T follicular helper cell (primary cell): ENCODE measurements around the gene MTHFD2.
"Not testable (repeated sequence)": the region's sequence is repeated elsewhere in the genome, so short reads cannot be mapped to it uniquely, and the experiment has no call there.

Source experiments
- DNase-seq: peaks from one replicate; pipeline ENCODE4 v3.0.0-alpha.2; 2020; ENCODE audit warnings: low read depth

MTHFD2 gene

DNA sequence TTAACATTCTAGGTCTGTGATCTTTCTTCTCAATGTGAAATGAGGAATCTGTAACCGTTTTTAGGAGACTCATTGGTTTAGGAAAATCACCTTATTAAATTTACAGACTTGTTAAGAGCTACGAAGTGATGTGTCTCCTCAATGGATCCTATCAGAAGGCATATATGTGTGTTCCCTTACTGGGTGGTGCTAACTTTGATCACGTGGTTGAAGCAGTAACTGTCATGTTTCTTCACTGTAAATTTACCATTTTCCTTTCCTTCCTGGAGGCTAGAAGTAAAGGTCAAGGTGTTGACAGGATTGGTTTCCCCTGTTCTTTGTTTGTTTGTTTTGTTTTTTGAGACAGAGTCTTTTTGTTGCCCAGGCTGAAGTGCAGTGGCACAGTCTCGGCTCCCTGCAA lies 1.4 kb upstream of the MTHFD2 start:
- DNase-seq = no peak

DNA sequence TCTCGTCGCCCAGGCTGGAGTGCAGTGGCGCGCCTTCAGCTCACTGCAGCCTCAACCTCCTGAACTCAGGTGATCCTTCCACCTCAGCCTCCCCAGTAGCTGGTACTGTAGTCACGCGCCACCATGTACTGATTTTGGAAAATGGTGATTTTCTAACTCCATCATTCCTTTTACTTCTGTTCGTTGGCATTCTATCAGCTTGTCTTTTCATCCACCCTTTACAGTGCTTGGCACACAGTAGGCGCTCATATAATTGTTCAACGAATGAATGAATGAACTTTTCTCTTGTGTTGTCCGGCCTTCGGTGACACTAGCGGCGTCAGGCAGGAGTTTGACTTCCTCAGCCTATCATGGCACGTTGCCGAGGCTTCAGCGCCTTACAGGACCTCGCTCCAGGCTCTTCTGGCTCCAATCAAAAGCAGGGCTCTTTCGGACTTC lies 373 bp upstream of the MTHFD2 start:
- no peak for DNase-seq

DNA sequence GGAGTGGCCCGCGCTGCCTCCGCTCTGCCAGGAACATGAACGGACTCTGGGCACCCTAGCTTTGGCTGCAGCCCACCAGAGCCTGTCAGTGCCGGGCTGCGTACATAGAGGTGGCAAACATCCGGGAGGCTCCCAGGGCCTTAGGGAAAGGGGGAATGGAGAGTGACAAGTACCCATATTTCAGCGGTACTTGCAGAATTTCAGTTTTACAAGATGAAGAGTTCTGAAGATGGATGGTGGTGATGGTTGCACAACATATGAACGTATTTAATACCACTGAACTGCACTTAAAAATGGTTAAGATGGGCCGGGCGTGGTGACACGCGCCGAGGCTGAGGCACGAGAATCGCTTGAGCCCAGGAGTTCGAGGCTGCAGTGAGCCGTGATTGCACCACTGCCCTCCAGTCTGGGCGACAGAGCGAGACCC lies 873 bp downstream of the MTHFD2 start:
- no peak for DNase-seq

DNA sequence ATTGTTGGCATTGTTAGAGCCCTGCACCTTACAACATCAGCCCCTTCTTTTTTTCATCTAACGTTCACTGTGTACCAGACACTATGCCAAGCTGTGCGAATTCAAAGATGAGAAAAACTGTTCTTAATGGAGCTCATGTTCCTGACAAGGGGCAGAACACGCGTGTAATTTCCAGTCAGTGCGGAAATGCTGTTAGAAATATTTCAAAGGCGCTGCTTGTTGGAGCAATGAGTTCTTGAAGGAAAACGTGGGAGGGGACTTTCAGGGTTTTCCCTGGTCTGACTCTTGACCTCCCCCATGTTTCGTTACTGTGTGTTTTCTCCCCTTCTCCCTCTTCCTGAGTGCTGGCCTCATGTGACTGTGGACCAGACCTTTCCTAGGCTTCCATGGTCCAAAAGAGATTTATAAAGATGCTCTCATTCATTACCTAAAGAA lies 1.5 kb downstream of the MTHFD2 start:
- no peak for DNase-seq

DNA sequence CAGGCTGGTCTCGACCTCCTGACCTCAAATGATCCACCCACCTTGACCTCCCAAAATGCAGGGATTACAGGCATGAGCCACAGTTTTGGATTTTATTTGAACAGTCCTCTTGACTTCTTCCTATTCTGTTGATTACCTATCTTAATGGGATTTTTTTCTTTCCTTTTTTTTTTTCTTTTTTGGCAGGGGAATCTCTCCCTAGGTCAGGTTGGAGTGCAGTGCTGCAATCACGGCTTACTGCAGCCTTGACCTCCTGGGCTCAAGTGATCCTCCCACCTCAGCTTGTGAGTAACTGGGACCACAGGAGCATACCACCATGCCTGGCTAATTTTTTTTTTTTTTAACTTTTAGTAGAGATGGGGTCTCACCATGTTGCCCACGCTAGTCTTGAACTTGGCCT lies 2.8 kb downstream of the MTHFD2 start:
- DNase-seq = no peak

DNA sequence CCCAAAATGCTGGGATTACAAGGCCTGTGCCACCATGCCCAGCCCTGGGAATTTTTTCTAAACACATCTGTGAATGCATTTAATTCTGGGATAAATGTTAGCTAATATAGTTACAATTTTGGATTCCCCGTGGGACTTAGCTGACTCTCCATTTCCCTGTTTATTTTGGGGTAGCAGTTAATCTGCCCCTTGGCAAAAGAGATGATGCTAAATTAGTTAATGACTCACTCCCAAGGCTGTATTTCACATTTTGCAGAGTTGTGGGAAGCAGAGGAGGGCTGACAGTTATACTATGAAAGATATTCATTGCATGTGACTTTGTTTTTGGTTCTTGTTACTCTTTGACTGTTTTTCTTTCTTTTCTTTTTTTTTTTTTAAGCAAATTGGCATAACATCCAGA lies 3.2 kb downstream of the MTHFD2 start:
- no peak for DNase-seq

DNA sequence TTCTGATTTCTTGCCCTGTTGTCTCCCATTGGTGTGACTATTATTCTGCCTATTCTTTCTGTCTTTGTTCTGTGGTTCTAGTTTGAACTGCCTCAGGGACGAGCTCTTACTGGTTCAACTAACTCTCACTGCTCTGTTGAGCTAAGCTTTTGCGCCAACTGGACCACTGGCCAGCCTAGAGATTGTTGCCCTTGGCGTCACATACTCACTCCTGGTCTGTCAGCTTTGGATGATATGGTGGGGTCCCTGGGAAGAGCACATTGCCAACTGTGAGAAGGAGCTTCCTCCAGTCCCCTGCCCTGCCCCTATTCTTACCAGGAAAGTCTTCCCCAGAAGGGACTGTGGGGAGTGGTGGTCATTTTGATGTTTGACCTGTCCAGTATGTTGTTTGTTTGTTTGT lies 6.0 kb downstream of the MTHFD2 start:
- DNase-seq = no peak

DNA sequence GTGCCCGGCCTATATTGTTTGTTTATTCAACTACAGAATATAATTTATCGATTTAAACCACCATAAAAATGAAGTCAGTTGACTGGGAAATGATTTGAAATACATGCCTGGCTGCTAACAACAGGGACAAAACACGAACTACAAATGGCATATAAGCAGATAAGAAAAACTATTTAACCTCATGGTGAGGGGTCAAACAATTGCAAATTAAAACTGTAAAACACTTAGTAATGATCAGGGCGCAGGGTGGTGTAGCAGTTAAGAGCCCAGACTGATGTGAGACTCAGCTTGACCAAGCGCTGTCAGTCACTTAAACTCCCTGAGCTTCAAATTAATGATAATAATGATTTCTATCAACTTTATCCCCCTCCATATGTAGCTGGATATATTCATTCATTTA lies 6.7 kb downstream of the MTHFD2 start:
- no peak for DNase-seq

DNA sequence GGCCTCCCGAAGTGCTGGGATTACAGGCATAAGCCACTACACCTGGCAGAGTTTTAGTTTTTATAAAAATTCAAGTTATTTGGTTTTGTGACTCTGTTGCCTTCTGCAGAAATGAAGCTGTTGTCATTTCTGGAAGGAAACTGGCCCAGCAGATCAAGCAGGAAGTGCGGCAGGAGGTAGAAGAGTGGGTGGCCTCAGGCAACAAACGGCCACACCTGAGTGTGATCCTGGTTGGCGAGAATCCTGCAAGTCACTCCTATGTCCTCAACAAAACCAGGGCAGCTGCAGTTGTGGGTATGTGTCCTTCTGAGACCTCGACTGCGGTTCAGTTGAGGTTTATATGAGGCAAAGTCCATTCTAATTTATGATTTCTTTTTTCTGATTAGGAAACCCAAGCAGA lies 7.2 kb downstream of the MTHFD2 start:
- no peak for DNase-seq

DNA sequence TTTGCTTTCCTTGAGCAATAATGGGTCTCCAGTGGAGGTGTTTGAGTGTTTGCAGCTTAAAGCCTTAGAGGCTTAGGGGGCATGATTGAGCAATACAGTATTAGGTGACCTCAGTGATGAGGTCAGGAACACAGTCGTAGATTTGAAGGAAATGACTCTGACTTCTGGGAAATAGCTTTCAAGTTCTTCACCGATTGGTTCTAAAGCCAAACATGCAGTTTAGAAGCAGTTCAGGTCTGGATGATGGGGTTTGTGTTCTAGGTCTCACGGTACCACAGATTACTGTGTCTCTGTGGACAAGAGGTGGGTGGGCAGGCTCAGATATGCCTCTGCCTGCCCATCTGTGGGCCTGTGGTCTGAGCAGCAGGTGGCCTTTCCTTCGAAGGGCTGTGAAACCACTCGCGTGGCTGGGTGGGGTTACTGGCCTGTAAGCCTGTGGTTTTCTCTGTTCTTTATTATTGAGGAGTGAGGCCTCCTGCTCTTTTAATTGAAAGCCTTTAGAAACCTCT lies 7.8 kb downstream of the MTHFD2 start:
- no peak for DNase-seq

DNA sequence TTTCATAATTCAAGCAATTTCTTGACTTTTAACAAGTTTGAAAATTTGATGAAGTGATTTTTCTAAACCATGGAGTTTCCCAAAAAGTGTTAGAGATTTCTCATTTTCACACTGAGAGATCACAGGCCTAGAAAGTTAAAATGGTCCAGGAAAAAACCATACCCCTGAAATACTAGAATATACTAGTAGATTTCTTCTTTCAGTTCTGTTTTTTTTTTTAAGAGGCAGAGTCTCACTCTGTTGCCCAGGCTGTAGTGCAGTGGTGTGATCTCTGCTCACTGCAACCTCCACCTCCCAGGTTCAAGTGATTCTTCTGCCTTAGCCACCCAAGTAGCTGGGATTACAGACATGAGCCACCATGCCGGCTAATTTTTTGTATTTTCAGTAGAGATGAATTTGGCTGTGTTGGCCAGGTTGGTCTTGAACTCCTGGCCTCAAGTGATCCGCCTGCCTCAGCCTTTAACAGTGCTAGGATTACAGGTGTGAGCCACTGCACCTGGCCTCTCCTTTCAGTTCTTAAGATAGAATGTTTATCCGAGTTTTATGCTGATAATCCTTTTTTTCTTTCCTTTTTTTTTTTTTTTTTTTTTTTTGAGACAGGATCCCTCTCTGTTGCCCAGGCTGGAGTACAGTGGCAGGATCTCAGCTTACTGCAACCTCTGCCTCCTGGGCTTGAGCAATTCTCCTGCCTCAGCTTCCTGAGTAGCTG lies 14.4 kb downstream of the MTHFD2 start:
- DNase-seq = no peak

DNA sequence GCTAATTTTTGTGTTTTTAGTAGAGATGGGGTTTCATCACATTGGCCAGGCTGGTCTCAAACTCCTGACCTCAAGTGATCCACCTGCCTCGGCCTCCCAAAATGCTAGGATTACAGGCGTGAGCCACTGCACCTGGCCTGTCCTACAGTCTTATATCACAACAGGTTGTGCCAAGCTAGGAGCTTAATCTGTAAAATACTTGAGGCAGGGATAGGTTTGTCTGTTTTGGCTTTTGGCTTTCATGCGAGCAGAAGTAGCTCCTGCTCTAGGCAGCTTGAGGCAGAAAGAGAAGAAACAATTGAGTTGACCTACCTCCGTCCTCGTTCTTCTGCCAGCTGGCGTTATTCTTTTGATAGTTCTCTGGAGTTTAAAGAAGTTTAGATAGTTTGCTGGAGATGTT lies 17.4 kb downstream of the MTHFD2 start:
- DNase-seq = not testable (repeated sequence)

DNA sequence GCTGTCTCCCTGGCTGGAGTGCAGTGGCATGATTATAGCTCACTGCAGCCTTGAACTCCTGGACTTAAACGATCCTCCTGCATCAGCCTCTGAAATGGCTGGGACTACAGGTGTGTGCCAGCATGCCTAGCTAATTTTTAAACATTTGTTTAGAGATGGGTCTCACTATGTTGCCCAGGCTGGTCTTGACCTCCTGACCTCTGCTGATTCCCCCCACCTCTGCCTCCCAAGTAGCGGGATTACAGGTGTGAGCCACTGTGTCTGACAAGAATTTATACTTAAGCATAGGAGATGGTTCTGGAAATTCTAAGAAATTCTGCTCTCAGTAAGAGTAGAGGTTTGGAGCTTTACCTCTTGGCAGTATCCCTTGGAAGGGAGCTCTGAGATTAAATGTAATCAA lies 18.2 kb downstream of the MTHFD2 start:
- no peak for DNase-seq

DNA sequence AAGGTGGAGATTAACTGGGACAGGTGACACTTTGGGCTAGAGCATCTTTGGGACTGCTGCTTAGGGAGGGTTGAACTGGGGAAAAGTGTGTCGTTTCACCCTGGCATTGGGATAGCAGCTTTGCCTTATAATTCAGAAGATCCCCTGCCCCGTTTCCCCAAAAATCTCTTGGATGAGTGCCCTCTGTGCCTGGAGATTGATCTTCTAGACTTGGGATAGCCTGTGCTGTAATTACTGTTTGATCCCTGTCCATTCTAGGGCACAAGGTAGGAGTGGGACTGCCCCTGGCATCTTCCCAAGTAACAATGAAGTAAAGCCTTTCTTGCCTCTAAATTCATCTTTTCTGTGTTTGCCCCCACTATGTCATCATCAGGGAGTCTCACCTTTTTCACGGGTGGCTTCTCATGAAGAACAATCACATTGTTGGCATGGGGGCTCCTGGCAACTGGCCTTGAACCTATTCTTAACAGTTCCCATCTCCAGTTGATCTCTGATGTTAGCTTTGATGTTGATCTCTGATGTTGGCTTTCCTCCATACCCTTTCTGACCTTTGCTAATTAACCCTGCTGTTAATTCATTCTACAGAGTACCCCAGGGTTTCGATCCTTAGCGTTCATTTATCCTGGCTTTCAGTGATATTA lies 21.6 kb downstream of the MTHFD2 start:
- DNase-seq = no peak

DNA sequence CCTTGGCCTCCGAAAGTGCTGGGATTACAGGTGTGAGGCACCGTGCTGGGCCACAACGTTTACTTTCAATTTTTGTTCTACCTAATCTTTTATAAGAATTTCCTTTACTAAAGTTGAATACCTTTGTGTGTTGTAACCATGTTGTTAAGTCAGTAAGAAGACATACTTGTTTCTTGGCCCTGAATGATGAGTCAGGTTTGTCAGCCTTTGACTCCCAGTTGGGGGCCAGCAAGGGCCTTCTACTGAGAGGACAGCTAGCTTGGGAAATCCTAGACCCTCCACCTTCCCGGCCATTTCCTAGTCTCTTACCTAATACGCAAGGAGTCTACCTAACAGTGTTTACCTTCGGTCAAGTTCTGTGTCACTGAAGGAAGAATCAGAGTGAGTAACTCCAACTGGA lies 22.7 kb downstream of the MTHFD2 start:
- DNase-seq = no peak

DNA sequence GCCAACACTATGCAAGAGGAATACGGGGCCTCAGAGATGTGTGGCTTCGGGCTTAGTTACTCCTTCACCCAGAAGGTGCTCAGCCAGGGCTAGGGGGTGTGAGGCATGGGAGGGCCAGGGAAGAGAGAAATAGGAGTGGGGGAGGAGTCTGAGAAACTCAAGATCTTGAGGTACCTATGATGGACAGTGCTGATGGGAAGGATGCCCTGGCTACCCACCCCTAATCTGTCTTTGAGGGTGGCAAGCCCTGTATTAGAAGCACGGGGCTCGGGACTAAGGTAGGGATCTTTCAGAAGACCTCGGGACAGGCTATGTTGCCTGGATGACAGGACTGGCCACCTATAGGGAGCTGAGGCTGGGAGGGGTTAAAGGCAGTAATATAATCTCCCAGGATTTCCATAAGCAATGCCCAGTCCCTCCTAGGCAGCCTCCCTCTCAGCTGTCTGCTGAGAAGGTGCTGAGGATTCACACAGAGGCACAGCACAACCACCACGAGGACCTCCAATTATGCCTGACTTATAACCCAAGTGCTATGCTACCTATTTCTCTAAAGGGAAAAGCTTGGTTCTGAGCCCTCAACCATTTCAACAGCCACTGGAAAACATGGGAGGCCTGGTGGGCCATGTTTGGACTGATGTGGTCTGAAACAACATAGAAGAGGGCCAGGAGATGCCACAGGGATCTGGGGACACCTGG lies 23.3 kb downstream of the MTHFD2 start:
- no peak for DNase-seq

DNA sequence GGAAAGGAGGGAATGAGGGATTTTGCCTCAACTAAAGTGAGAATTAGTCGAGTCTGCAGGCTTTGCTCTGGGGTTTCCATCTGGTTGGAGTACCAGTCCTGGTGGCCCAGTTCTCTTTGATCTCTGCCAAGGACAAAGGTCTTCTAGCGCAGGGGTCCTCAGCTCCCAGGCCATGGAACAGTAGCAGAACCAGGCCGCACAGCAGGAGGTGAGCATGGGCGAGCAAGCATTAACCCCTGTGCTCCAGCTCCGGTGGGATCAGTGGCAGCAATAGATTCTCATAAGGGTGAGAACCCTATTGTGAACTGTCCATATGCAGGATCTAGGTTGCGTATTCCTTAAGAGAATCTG lies 23.9 kb downstream of the MTHFD2 start:
- no peak for DNase-seq

DNA sequence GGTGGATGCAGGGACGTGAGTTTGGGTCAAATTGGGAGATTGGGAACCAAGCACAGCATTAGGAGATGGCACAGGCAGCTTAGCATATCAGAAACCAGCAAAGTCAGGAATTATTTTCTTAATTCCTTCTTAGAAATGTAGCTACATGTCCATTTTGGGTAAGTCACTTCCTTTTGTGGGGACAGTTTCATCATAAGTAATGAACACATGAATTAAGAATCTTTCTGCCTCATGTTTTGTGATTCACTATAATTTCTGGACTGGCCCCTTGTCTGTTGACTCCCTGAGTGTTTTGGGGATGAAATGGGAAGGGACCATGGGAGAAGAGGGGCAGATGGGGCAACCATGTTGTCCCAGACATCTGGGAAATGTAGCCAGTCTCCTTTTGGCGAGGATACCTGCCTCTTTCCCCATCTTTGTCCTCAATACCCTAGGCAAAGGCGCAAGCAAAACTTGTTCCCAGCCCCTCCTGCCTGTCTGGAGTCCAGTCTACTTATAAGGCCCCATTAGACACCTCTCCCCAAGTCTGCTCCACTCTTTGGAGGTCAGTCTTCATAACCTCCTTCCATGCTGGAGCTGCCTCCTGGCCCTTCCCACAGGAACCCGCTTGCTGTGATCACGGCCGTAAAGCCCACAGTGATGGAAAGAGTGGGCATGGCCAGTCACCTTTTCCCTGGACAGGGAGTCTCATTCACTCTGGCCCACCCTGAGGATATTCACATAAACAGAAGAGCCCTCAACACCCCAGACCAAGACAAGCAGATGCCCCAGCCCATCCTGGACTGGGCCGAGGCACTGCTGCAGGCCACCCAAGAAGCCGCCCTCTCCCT lies 25.7 kb downstream of the MTHFD2 start:
- DNase-seq = no peak

DNA sequence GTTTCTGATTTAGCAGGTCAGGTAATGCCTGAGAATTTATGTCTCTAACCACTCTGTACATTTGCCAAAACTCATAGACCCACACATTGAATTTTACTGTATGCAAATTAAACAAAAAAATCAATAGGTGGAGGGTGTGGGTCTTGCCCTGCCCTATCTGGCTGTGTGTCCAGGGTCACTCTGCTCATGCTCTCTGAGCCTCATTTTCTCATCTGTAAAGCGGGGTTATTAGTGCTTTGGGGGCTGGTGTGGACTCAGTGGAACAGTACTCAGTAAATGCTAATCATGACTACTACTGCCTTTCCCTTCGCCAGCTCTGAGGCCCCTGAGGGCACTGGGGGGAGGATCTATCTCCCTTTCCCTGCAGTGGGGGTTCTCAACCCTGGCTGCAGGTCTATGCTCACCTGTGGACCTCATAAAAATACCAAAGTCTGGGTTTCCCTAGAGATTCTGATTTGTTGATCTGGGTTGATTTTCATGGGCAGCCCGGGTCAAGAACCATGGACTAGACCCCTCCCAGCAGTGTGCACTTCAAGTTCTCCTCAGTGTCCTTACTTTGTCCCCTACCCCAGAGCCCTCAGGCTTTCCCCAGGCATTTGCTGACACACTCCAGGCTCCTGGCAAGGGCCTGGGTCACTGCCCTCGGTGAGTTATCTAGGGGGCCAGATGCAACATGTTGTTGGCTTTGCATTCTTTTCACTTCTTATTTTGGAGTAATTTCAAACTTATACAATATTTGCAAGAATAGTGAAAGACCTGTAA lies 27.5 kb downstream of the MTHFD2 start:
- DNase-seq = no peak

DNA sequence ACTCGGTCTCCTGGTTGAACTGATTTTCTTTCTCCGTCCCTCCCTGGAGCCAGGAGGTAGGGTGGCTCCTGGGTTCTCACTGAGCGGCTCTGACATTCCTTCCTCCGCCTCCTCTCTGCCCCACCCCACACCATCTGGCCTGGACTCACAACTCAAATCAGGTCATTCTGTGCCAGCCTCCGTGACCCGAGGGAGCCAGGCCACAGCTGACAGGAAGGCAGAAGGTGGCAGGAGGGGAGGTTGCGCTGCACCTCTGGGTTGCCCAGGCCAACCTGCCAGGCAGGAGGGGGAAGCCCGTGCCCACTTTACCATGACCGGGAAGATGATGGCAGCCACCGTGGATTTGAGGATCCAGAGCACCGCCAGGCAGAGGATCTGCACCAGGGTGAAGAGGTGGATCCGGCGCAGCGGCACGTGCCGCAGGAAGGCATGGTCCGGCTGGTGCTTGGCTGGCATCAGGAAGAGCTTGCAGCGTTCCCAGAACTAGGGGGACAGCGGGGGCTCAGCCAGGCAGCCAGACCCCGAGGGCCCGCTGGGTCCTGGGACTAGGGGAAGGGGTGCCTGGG lies 28.3 kb downstream of the MTHFD2 start:
- DNase-seq = no peak

DNA sequence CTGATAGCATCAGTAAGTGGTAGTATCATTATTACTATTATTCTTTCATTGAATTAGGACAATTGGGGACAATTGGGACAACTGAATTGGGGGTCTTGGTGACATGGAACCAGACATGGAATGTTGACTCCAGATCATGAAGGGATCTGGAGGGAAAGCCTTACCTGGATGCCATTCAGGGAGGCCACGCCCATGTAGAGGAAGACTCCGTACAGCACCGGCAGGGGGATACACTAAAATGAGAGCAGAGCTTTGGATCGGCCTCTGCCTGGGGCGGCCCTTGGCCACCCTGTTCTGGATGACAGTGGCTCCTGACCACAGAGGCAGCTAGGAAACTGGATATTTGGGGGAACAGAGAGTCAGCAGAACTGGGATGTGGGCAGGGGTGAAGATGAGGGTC lies 29.2 kb downstream of the MTHFD2 start:
- DNase-seq = no peak
